Thoracic aorta (tissue), 2 donors: ENCODE results near the gene TPRG1. TPM values are rescaled to one million over a fixed set of nuclear protein-coding genes. Genes with fewer than 3 reads are reported as not detected.

ENCODE experiments used
- ATAC-seq: fragments of 150-250 bp; one replicate; pipeline ENCODE4 v1.8.0; 2017; ENCODE audit warnings: low read depth; ENCODE audit not compliant: insufficient number of reproducible peaks, low FRiP score
- DNase-seq: peaks from one replicate; pipeline ENCODE4 v3.0.0-alpha.2; 2020; ENCODE audit warnings: low spot score
- H3K27ac ChIP-seq, 2 donors: fragments of 200-600 bp; sonication (generic); 1 replicate in 1 of 2; 2 replicates in 1 of 2; pipeline ENCODE4 v1.5.1; 2016; ENCODE audit warnings: mild to moderate bottlenecking in 2 of 2, moderate library complexity in 2 of 2
- H3K27me3 ChIP-seq: fragments of 200-600 bp; sonication (generic); replicated peaks from 2 replicates; pipeline ENCODE4 v1.6.0; 2016; ENCODE audit warnings: mild to moderate bottlenecking; ENCODE audit not compliant: insufficient read depth
- H3K36me3 ChIP-seq: fragments of 200-600 bp; sonication (generic); one replicate; pipeline ENCODE4 v1.5.1; 2016
- H3K4me1 ChIP-seq, 2 donors: fragments of 200-600 bp; sonication (generic); 1 replicate in 1 of 2; 2 replicates in 1 of 2; pipeline versions ENCODE4 v1.5.1 to v1.6.0; 2016; ENCODE audit warnings: low read depth in 2 of 2, mild to moderate bottlenecking in 1 of 2; ENCODE audit not compliant: control insufficient read depth in 1 of 2
- H3K4me3 ChIP-seq: fragments of 200-600 bp; sonication (generic); 2 replicates; pipeline ENCODE4 v1.5.1; 2016; ENCODE audit warnings: mild to moderate bottlenecking
- H3K9me3 ChIP-seq: fragments of 200-600 bp; sonication (generic); 2 replicates; pipeline ENCODE4 v1.5.1; 2016
- total RNA-seq, 2 donors: library from RNA; depleted of rRNA; stranded (reverse); fragments of >200 nt; gene quantifications; one replicate each; pipeline versions ENCODE4 v1.1.0 to v1.2.3, GENCODE V29; 2016
- TF ChIP-seq, protein P1 (sequence below): fragments of 200-600 bp; sonication (generic); IDR thresholded peaks from one replicate; pipeline ENCODE4 v1.5.1; 2019; ENCODE audit warnings: antibody characterized with exemption

TPRG1 gene
- total RNA-seq, 2 donors from 2014 or later: 7.4 to 14.5 TPM

GRCh38 chr3:189269365-189269764 lies 97.6 kb downstream of the TPRG1 start:
- ATAC-seq (no peak), DNase-seq (no peak)
- H3K36me3 ChIP-seq: no peaks in the 10 kb centered on the region
- TF ChIP-seq, protein P1, sequence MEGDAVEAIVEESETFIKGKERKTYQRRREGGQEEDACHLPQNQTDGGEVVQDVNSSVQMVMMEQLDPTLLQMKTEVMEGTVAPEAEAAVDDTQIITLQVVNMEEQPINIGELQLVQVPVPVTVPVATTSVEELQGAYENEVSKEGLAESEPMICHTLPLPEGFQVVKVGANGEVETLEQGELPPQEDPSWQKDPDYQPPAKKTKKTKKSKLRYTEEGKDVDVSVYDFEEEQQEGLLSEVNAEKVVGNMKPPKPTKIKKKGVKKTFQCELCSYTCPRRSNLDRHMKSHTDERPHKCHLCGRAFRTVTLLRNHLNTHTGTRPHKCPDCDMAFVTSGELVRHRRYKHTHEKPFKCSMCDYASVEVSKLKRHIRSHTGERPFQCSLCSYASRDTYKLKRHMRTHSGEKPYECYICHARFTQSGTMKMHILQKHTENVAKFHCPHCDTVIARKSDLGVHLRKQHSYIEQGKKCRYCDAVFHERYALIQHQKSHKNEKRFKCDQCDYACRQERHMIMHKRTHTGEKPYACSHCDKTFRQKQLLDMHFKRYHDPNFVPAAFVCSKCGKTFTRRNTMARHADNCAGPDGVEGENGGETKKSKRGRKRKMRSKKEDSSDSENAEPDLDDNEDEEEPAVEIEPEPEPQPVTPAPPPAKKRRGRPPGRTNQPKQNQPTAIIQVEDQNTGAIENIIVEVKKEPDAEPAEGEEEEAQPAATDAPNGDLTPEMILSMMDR: no peak
- H3K4me3 ChIP-seq: no peak overlapping the region
- no peaks in the 10 kb centered on the region for H3K9me3 ChIP-seq
- no peak overlapping the region for H3K27ac ChIP-seq
- H3K4me1 ChIP-seq: peaks cover 0 to 14% of the 10 kb centered on the region in 2 donors
- no peaks in the 10 kb centered on the region for H3K27me3 ChIP-seq

DNA sequence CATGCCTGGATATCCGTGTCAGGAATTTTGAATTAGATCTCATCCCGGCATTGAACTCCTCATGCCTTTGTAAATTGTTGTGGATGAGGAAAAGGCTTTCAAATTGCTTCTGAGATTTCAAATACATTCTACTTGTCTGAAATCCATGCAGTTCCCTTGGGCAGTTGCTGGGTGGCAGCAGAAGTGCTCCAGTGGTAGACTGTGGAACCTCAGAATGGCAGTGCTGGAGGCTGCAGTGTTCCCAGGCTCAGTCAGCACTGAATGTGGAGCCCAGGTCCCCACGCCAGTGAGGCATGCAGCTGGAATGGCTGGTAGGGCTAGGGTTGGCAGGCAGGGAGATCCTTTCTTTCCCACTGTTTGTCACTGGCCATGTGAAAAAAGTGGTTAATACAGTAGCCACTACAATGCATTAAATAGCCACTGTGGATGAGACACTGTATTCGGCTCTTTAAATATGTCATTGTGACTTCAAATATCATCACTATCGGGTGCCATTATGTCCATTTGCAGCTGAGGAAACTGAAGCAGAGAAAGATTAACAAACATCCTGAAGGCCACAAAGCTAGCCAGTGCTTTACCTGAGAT lies 98.6 kb downstream of the TPRG1 start:
- ATAC-seq (peak; percentile 57), DNase-seq (no peak)
- no peak overlapping the region for H3K4me3 ChIP-seq
- peaks cover 0 to 14% of the 10 kb centered on the region in 2 donors for H3K4me1 ChIP-seq
- H3K27me3 ChIP-seq: no peaks in the 10 kb centered on the region
- no peaks in the 10 kb centered on the region for H3K9me3 ChIP-seq
- no peak overlapping the region for H3K27ac ChIP-seq
- H3K36me3 ChIP-seq: no peaks in the 10 kb centered on the region
- TF ChIP-seq, protein P1: peak; percentile 56

DNA sequence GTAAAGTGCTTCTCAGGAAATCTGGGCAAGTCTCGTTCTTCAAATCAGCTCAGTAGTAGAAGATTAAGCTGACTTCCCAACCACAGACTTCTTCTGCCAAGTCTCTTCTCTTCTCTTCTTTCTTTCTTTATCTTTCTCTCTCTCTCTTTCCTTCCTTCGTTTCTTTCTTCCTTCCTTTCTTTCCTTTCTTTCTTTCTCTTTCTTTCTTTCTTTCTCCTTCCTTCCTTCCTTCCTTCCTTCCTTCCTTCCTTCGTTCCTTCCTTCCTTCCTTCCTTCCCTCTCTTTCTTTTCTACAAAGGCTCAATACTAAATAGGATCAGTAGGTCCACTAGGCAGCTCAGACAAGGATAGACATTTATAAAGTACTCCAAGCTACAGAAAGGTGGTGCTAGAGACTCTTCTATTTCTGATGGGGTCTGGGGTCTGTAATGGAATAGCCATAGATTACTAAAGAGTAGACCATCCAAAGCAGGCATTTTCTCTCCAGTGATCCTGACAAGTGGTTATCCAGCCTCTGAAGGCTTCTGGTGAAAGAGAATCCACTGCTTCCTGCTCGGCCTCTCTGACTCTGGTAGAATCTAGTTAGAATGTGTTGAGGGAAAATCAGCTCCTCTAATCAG lies 100.8 kb downstream of the TPRG1 start:
- ATAC-seq (no peak), DNase-seq (no peak)
- no peak overlapping the region for H3K4me3 ChIP-seq
- H3K27me3 ChIP-seq: no peaks in the 10 kb centered on the region
- H3K27ac ChIP-seq: no peak overlapping the region
- peaks cover 5 to 25% of the 10 kb centered on the region in 2 donors for H3K4me1 ChIP-seq
- TF ChIP-seq, protein P1: no peak
- H3K36me3 ChIP-seq: no peaks in the 10 kb centered on the region
- H3K9me3 ChIP-seq: no peaks in the 10 kb centered on the region

DNA sequence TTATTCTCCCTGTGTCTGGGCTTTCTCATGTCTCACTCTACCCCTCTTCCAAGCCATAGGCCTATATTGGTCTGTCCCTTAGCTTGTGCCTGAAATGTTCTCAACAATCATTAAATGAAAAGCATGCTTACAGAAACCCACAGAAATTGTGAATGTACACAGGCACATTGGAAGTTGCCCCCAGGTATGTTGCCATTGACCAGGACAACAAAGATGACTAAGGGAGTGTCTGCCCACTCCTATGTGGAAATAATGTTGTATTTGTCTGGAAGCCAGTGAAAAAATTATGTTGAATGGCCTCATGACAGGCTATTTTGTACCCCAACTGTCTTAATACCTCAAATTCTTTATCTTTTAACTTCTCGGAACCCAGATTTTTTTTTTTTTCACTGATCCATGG lies 102.0 kb downstream of the TPRG1 start:
- DNase-seq (no peak), ATAC-seq (no peak)
- no peak overlapping the region for H3K4me3 ChIP-seq
- no peaks in the 10 kb centered on the region for H3K27me3 ChIP-seq
- H3K4me1 ChIP-seq: peaks cover 5 to 25% of the 10 kb centered on the region in 2 donors
- H3K27ac ChIP-seq: no peak overlapping the region
- no peaks in the 10 kb centered on the region for H3K9me3 ChIP-seq
- TF ChIP-seq, protein P1: no peak
- no peaks in the 10 kb centered on the region for H3K36me3 ChIP-seq

DNA sequence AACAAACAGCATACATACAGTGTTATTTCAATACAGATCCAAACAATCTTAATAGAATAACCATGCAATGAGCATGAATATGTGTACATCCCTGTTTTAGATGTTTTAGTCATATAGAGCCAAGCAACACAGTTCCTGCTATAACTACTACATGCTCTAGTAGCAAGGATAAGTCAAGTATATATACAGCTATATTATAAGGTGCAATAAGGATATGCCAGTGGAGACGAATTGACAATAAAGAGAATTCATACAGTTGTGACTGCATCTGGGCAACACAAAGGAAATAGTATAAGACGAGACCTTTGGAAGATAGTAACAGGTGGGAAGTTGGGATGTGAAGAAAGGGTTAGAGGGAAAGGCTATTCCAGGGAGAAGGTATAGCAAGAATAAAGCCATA lies 103.4 kb downstream of the TPRG1 start:
- Histone ChIP-seq H3K9me3 (no peaks in the 10 kb centered on the region), H3K4me1 (peaks cover 5 to 13% of the 10 kb centered on the region in 2 donors), H3K27ac (no peak overlapping the region), H3K27me3 (no peaks in the 10 kb centered on the region), H3K4me3 (no peak overlapping the region), H3K36me3 (no peaks in the 10 kb centered on the region)
- no peak for DNase-seq
- TF ChIP-seq, protein P1: no peak
- ATAC-seq: no peak
